Measurements from ENCODE around the gene ARHGAP23. TPM values are rescaled to one million over a fixed set of nuclear protein-coding genes. Genes with fewer than 3 reads are reported as not detected.

ARHGAP23 gene
- total and polyA plus RNA-seq, 5 donors, result 40.7 to 96.9 (median 74.0) TPM

Other genes starting within 250 kb of the ARHGAP23 start
- gene TBC1D3, start 235.9 kb upstream of the ARHGAP23 start, total RNA-seq, result not detected
- gene TBC1D3, start 235.9 kb upstream of the ARHGAP23 start, polyA plus RNA-seq, result not detected
- 10 to 100 TPM; 25.3 to 36.2 (median 30.2) TPM for gene MRPL45, start 131.3 kb upstream of the ARHGAP23 start, total RNA-seq
- 31.5 TPM for gene MRPL45, start 131.3 kb upstream of the ARHGAP23 start, polyA plus RNA-seq
- gene GPR179, start 84.5 kb upstream of the ARHGAP23 start, total RNA-seq, result under 1 TPM in 1 of 4 donors, not detected in 3; 0.03 TPM
- gene GPR179, start 84.5 kb upstream of the ARHGAP23 start, polyA plus RNA-seq, result 0.07 TPM
- gene SOCS7, start 76.6 kb upstream of the ARHGAP23 start, total RNA-seq, result 10 to 100 TPM; 13.0 to 16.4 (median 14.7) TPM
- 7.4 TPM for gene SOCS7, start 76.6 kb upstream of the ARHGAP23 start, polyA plus RNA-seq
- 1 to 10 TPM in 3 of 4 donors, under 1 TPM in 1; 0.89 to 4.8 (median 3.0) TPM for gene SRCIN1, start 177.5 kb downstream of the ARHGAP23 start, total RNA-seq
- gene SRCIN1, start 177.5 kb downstream of the ARHGAP23 start, polyA plus RNA-seq, result 2.6 TPM
- 1 to 10 TPM in 3 of 4 donors, under 1 TPM in 1; 0.91 to 2.9 (median 1.7) TPM for gene EPOP, start 246.5 kb downstream of the ARHGAP23 start, total RNA-seq
- gene EPOP, start 246.5 kb downstream of the ARHGAP23 start, polyA plus RNA-seq, result 2.1 TPM

Measured in right cardiac atrium (tissue), 5 donors.